Esophagus muscularis mucosa (tissue), 3 donors: ENCODE results near the gene SLC25A6.

Experiments
- CTCF ChIP-seq, 3 experiments: fragments of 200-600 bp in 2 of 3; fragments of 450-650 bp in 1 of 3; sonication (generic) in 2 of 3; IDR thresholded peaks; one replicate each; pipeline ENCODE4 v1.5.1; 2017 to 2019; ENCODE audit warnings: antibody characterized with exemption in 3 of 3, mild to moderate bottlenecking in 2 of 3, moderate library complexity in 1 of 3
- POLR2A ChIP-seq: fragments of 450-650 bp; IDR thresholded peaks from one replicate; pipeline ENCODE4 v1.6.1; 2017; ENCODE audit warnings: antibody characterized with exemption, moderate library complexity, mild to moderate bottlenecking, low read depth
- POLR2AphosphoS5 ChIP-seq, 2 donors: sonication (generic); formaldehyde crosslinking; IDR thresholded peaks; one replicate each; pipeline ENCODE4 v1.6.1; 2017; ENCODE audit warnings: antibody characterized with exemption in 2 of 2

GRCh38 chrX:1421433-1422134 lies 29.7 kb upstream of the SLC25A6 start:
- TF ChIP-seq CTCF (IDR thresholded peaks at IDR 0.05): no peak
- no peak for TF ChIP-seq POLR2A
- no peak for TF ChIP-seq POLR2AphosphoS5 (IDR thresholded peaks at IDR 0.05)
